Thoracic aorta (tissue), 2 donors: Measurements from ENCODE around the gene SERTAD3. TPM values are rescaled to one million over a fixed set of nuclear protein-coding genes. Genes with fewer than 3 reads are reported as not detected.
"Not testable (repeated sequence)": the region's sequence is repeated elsewhere in the genome, so short reads cannot be mapped to it uniquely, and the experiment has no call there.

ENCODE experiments used
- ATAC-seq: fragments of 150-250 bp; one replicate; pipeline ENCODE4 v1.8.0; 2017; ENCODE audit warnings: low read depth; ENCODE audit not compliant: insufficient number of reproducible peaks, low FRiP score
- DNase-seq: peaks from one replicate; pipeline ENCODE4 v3.0.0-alpha.2; 2020; ENCODE audit warnings: low spot score
- H3K27ac ChIP-seq, 2 donors: fragments of 200-600 bp; sonication (generic); 1 replicate in 1 of 2; 2 replicates in 1 of 2; pipeline ENCODE4 v1.5.1; 2016; ENCODE audit warnings: mild to moderate bottlenecking in 2 of 2, moderate library complexity in 2 of 2
- H3K27me3 ChIP-seq: fragments of 200-600 bp; sonication (generic); replicated peaks from 2 replicates; pipeline ENCODE4 v1.6.0; 2016; ENCODE audit warnings: mild to moderate bottlenecking; ENCODE audit not compliant: insufficient read depth
- H3K36me3 ChIP-seq: fragments of 200-600 bp; sonication (generic); one replicate; pipeline ENCODE4 v1.5.1; 2016
- H3K4me1 ChIP-seq, 2 donors: fragments of 200-600 bp; sonication (generic); 1 replicate in 1 of 2; 2 replicates in 1 of 2; pipeline versions ENCODE4 v1.5.1 to v1.6.0; 2016; ENCODE audit warnings: low read depth in 2 of 2, mild to moderate bottlenecking in 1 of 2; ENCODE audit not compliant: control insufficient read depth in 1 of 2
- H3K4me3 ChIP-seq: fragments of 200-600 bp; sonication (generic); 2 replicates; pipeline ENCODE4 v1.5.1; 2016; ENCODE audit warnings: mild to moderate bottlenecking
- H3K9me3 ChIP-seq: fragments of 200-600 bp; sonication (generic); 2 replicates; pipeline ENCODE4 v1.5.1; 2016
- total RNA-seq, 2 donors: library from RNA; depleted of rRNA; stranded (reverse); fragments of >200 nt; gene quantifications; one replicate each; pipeline versions ENCODE4 v1.1.0 to v1.2.3, GENCODE V29; 2016
- TF ChIP-seq, protein P1 (sequence below): fragments of 200-600 bp; sonication (generic); IDR thresholded peaks from one replicate; pipeline ENCODE4 v1.5.1; 2019; ENCODE audit warnings: antibody characterized with exemption

SERTAD3 gene
- total RNA-seq, result 10 to 100 TPM; 12.3 to 19.4 TPM

GRCh38 chr19:40444000-40444824 is at the start of gene SERTAD3:
SERTAD3 (minus strand) TSS chr19:40444335; CDS start chr19:40442080, 2,255 bp downstream.
- TF ChIP-seq, protein P1, sequence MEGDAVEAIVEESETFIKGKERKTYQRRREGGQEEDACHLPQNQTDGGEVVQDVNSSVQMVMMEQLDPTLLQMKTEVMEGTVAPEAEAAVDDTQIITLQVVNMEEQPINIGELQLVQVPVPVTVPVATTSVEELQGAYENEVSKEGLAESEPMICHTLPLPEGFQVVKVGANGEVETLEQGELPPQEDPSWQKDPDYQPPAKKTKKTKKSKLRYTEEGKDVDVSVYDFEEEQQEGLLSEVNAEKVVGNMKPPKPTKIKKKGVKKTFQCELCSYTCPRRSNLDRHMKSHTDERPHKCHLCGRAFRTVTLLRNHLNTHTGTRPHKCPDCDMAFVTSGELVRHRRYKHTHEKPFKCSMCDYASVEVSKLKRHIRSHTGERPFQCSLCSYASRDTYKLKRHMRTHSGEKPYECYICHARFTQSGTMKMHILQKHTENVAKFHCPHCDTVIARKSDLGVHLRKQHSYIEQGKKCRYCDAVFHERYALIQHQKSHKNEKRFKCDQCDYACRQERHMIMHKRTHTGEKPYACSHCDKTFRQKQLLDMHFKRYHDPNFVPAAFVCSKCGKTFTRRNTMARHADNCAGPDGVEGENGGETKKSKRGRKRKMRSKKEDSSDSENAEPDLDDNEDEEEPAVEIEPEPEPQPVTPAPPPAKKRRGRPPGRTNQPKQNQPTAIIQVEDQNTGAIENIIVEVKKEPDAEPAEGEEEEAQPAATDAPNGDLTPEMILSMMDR, result no peak
- Histone ChIP-seq H3K27me3 (no peaks in the 10 kb centered on the region), H3K4me1 (peaks cover 14 to 20% of the 10 kb centered on the region in 2 donors), H3K4me3 (peak within 1 kb of the TSS; percentile 93), H3K9me3 (no peaks in the 10 kb centered on the region), H3K36me3 (peaks cover 26% of the 10 kb centered on the region), H3K27ac (peak within 1 kb of the TSS; percentile 90 to 96)
- ATAC-seq (peak; percentile 76), DNase-seq (peak; percentile 94)

DNA sequence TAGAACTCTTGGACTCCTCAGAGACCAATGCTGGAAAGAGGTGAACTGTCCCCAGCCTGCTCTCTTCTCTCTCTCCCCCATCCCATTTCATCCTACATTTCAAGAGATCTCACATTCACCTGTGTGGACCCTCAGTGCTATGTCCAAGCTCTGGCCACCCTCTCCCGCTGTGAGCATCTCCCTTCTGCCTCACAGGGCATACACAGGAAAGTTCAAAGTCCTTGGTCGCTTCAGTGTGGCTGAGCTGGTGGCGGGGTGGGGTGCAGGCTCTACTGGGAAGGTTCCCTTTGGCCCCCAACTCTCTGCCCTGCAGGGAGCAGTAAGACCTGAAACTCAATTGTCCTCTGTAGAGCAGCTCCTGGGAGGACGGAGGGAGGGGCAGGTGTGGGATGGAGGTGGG is 49.6 kb upstream of the SERTAD3 start:
- TF ChIP-seq, protein P1, result no peak
- no peaks in the 10 kb centered on the region for H3K27me3 ChIP-seq
- H3K27ac ChIP-seq, result no peak overlapping the region
- H3K36me3 ChIP-seq, result no peaks in the 10 kb centered on the region
- H3K9me3 ChIP-seq, result no peaks in the 10 kb centered on the region
- ATAC-seq (no peak), DNase-seq (no peak)
- H3K4me1 ChIP-seq, result no peaks in the 10 kb centered on the region
- H3K4me3 ChIP-seq, result no peak overlapping the region

DNA sequence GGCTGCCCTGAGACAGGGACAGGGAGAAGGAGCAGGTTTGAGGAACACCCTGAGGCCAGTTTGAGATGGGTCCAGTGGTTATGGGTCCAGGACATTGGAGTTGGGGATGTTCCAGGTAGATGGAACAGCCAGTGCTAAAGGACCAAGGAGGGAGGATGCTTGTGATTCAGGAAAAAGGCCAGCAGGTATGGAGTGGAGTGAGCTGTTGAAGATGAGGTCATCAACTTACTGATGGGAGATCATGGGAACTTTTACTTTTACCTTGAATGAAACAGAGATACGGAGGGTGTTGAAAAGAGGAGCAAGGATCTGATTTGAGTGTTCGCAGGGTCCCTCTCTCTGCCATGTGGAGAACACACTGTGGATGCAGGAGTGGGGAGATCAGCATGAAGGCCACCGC is 48.1 kb upstream of the SERTAD3 start:
- no peaks in the 10 kb centered on the region for H3K4me1 ChIP-seq
- TF ChIP-seq, protein P1, result no peak
- DNase-seq, result no peak
- no peaks in the 10 kb centered on the region for H3K9me3 ChIP-seq
- no peaks in the 10 kb centered on the region for H3K27me3 ChIP-seq
- ATAC-seq, result no peak
- no peak overlapping the region for H3K27ac ChIP-seq
- no peak overlapping the region for H3K4me3 ChIP-seq
- H3K36me3 ChIP-seq, result no peaks in the 10 kb centered on the region

DNA sequence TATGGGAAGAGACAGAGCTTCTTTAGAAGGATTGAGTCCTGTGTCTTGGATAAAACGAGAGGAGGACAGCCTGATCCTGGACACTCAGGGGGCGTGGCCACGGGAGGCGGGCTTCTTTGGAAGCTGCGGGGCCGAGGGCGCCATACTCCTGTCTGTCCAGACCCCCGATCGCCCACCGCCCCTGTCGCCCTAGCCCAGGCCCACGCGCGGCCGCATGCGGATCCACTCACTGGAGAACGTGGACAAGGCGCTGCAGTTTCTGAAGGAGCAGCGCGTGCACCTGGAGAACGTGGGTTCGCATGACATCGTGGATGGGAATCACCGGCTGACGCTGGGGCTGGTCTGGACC is 45.7 kb upstream of the SERTAD3 start:
- Histone ChIP-seq H3K4me3 (no peak overlapping the region), H3K36me3 (no peaks in the 10 kb centered on the region), H3K27ac (no peak overlapping the region), H3K9me3 (no peaks in the 10 kb centered on the region), H3K4me1 (no peaks in the 10 kb centered on the region), H3K27me3 (no peaks in the 10 kb centered on the region)
- ATAC-seq (no peak), DNase-seq (no peak)
- TF ChIP-seq, protein P1, result no peak

DNA sequence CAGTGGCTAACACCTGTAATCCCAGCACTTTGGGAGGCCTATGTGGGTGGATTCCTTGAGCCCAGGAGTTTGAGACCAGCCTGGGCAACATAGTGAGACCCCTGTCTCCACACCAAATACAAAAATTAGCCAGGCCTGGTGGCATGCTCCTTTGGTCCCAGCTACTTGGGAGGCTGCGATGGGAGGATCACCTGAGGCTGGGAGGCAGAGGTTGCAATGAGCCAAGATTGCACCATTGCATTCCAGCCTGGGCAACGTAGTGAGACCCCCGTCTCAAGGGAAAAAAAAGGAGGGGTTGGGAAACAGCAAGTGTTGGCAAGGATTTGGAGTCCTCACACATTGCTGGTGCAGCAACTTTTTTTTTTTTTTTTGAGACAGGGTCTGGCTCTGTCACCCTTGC is 41.9 kb upstream of the SERTAD3 start:
- ATAC-seq (no peak), DNase-seq (no peak)
- H3K9me3 ChIP-seq, result no peaks in the 10 kb centered on the region
- H3K36me3 ChIP-seq, result no peaks in the 10 kb centered on the region
- H3K27me3 ChIP-seq, result no peaks in the 10 kb centered on the region
- no peaks in the 10 kb centered on the region for H3K4me1 ChIP-seq
- no peak overlapping the region for H3K4me3 ChIP-seq
- H3K27ac ChIP-seq, result no peak overlapping the region
- TF ChIP-seq, protein P1, result no peak

DNA sequence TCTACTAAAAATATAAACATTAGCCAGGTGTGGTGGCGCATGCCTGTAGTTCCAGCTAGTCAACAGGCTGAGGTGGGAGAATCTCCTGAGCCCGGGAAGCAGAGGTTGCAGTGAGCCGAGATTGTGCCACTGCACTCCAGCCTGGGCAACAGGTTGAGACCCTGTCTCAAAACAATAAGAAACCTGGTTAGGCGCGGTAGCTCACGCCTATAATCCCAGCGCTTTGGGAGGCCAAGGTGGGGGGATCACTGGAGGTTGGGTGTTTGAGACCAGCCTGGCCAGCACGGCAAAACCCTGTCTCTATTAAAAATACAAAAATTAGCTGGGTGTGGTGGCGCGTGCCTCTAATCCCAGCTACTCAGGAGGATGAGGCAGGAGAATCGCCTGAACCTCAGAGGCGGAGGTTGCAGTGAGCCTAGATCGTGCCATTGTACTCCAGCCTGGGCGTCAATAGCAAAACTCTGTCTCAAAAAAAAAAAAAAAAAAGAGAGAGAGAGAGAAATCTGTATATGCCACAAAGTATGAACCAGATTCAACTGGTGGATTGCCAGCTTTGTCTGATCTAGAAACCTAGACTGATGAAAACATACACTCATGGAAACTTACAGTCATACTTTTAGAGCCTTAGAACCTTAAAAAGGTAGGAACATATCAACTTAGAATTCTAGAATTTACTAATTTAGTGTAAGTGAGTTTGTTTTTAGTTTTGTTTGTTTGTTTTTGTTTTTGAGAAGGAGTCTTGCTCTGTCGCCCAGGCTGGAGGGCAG is 31.9 kb upstream of the SERTAD3 start:
- DNase-seq, H3K27ac ChIP-seq, H3K4me3 ChIP-seq, H3K36me3 ChIP-seq, H3K27me3 ChIP-seq, H3K9me3 ChIP-seq, H3K4me1 ChIP-seq, ATAC-seq: not testable (repeated sequence)
